ENCODE measurements around the gene DIRAS1. TPM values are rescaled to one million over a fixed set of nuclear protein-coding genes. Genes with fewer than 3 reads are reported as not detected.

Gene DIRAS1
- total and polyA plus RNA-seq, 2 of the 4 experiments (the other 2 are of a cell fraction): 1.4 to 10.3 TPM

- H2AFZ ChIP-seq (replicated peaks; ENCODE audit: low read length, poor library complexity): peak overlapping the region; percentile 50
- dilution Hi-C loops (cut with HindIII; ENCODE audit: low sequenced_read_pairs, unreplicated experiment): no loop called here
Observed at GRCh38 chr19:2724148-2724557, 3.0 kb upstream of the DIRAS1 start.

More at GRCh38 chr19:2724148-2724557, 3.0 kb upstream of the DIRAS1 start:
- Histone ChIP-seq H3K23ac (ENCODE audit: low read depth, low read length) (no peak overlapping the region), H3K4me3 (ENCODE audit: insufficient read depth, low read depth, low read length) (no peak overlapping the region), H3K9me1 (ENCODE audit: insufficient read depth, low read length) (peaks cover 7% of the 10 kb centered on the region; the same call in 1 of the 2 replicates), H2BK120ac (ENCODE audit: low read depth, low read length) (peak overlapping the region; percentile 80; the same call in 1 of the 2 replicates), H4K5ac (ENCODE audit: low read depth, low read length) (no peak overlapping the region), H3K36me3 (ENCODE audit: control insufficient read depth, insufficient read depth, low read length) (no peaks in the 10 kb centered on the region), H3K4ac (ENCODE audit: low read depth, low read length) (no peak overlapping the region), H3K56ac (ENCODE audit: extremely low read depth, insufficient read depth, low read length) (no peak overlapping the region), H4K20me1 (ENCODE audit: insufficient read depth, low read length) (no peaks in the 10 kb centered on the region; the same call in 1 of the 2 replicates), H2AK9ac (replicated peaks; ENCODE audit: low read depth, low read length, poor library complexity) (no peak overlapping the region), H3K14ac (replicated peaks; ENCODE audit: low read depth, low read length) (no peak overlapping the region), H3K27ac (ENCODE audit: insufficient read depth, low read length) (no peak overlapping the region), H3K18ac (ENCODE audit: low read depth, low read length) (no peak overlapping the region), H2BK15ac (ENCODE audit: low read depth, low read length) (no peak overlapping the region), H4K8ac (ENCODE audit: low read depth in 2 of 2, low read length in 2 of 2) (no peak overlapping the region), H2BK5ac (ENCODE audit: low read depth, low read length, poor library complexity, severe bottlenecking) (no peak overlapping the region), H3K27me3 (ENCODE audit: control insufficient read depth, insufficient read depth, low read length) (peaks cover 14% of the 10 kb centered on the region), H3K9me3 (ENCODE audit: control insufficient read depth, insufficient read depth, low read length) (no peaks in the 10 kb centered on the region), H4K91ac (ENCODE audit: insufficient read depth, low read depth, low read length) (no peak overlapping the region), H2AK5ac (ENCODE audit: low read depth, low read length) (no peak overlapping the region), H2BK20ac (ENCODE audit: low read depth, low read length) (no peak overlapping the region), H3K4me2 (ENCODE audit: low read depth, low read length) (no peak overlapping the region), H3K4me1 (ENCODE audit: control insufficient read depth, insufficient read depth, low read length) (peaks cover 17% of the 10 kb centered on the region), H3K9ac (ENCODE audit: low read depth, low read length) (no peak overlapping the region), H3K79me1 (ENCODE audit: low read depth in 1 of 2, low read length in 2 of 2) (peaks cover 0 to 10% of the 10 kb centered on the region in 2 experiments; a peak in 1 of 4 replicates)
- intact Hi-C loops (cut with micrococcal nuclease) (no loop called here), in situ Hi-C loops (cut with MboI; ENCODE audit: low sequenced_read_pairs) (no loop called here)
- WGBS, 2 experiments (ENCODE audit: extremely low coverage in 2 of 2, insufficient read length in 1 of 2): 60% methylated on average over 1 of the region's 7 CpGs; no CpG with 5 or more reads in 1 of the 2 experiments
- TF ChIP-seq, protein P1, sequence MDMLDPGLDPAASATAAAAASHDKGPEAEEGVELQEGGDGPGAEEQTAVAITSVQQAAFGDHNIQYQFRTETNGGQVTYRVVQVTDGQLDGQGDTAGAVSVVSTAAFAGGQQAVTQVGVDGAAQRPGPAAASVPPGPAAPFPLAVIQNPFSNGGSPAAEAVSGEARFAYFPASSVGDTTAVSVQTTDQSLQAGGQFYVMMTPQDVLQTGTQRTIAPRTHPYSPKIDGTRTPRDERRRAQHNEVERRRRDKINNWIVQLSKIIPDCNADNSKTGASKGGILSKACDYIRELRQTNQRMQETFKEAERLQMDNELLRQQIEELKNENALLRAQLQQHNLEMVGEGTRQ (IDR thresholded peaks at IDR 0.05; ENCODE audit: low read depth, low read length): no peak
- TF ChIP-seq CEBPB (IDR thresholded peaks at IDR 0.05; ENCODE audit: low read depth, low read length): no peak
- TF ChIP-seq FOS (IDR thresholded peaks at IDR 0.05; ENCODE audit: low read depth, low read length): no peak
- TF ChIP-seq BHLHE40 (IDR thresholded peaks at IDR 0.05; ENCODE audit: low read depth, low read length): no peak
- TF ChIP-seq RAD21 (IDR thresholded peaks at IDR 0.05; ENCODE audit: low read length): no peak
- no peak for TF ChIP-seq MXI1 (IDR thresholded peaks at IDR 0.05; ENCODE audit: borderline replicate concordance, low read depth, low read length)
- no peak for TF ChIP-seq SMC3 (IDR thresholded peaks at IDR 0.05; ENCODE audit: low read depth, low read length)
- DNase-seq (no peak), ATAC-seq (ENCODE audit: low read depth) (no peak)
- ChIA-PET CTCF (interaction anchor here (1.0 to 1.4 kb wide), 2 partner anchors 62 to 117 kb away, joined by 3 read pairs; partner anchors contain the start of gene ZNF555), POLR2A (ENCODE audit: unreplicated experiment) (no interaction called here)
- BruUV-seq (replicated peaks): no TSS peak
